A673 (cell line): ENCODE results near the gene MTHFR. TPM values are rescaled to one million over a fixed set of nuclear protein-coding genes. Genes with fewer than 3 reads are reported as not detected.

Source experiments
- BruUV-seq: library from RNA; stranded (reverse); fragments of 400-500 nt; replicated peaks from 2 replicates; lab custom pipeline; 2021; lab: Mats Ljungman, UMichigan
- CTCF ChIA-PET: fragments of 300-600 bp; sonication (Branson Sonifier 250); formaldehyde crosslinking; loops from one replicate; lab custom pipeline; 2022; ENCODE audit warnings: antibody characterized with exemption; lab: Charles Lee
- POLR2A ChIA-PET: fragments of 300-600 bp; sonication (Branson Sonifier 250); formaldehyde crosslinking; loops from one replicate; lab custom pipeline; 2022; ENCODE audit warnings: antibody characterized with exemption; ENCODE audit not compliant: low non-redundant PET; lab: Charles Lee
- DNase-seq: peaks from one replicate; pipeline ENCODE4 v3.0.0-alpha.2; 2015; ENCODE audit warnings: low spot score
- H3K27ac ChIP-seq: fragments of 200-600 bp; sonication (generic); 2 replicates; pipeline ENCODE4 v1.5.1; 2016; ENCODE audit warnings: mixed run types, low read depth, mild to moderate bottlenecking, mixed read lengths, antibody characterized with exemption, low read length; ENCODE audit not compliant: poor library complexity, severe bottlenecking
- H3K27me3 ChIP-seq: fragments of 200-600 bp; sonication (generic); replicated peaks from 2 replicates; pipeline ENCODE4 v1.6.1; 2017; ENCODE audit warnings: mixed run types, low read depth, mild to moderate bottlenecking, mixed read lengths, antibody characterized with exemption, low read length; ENCODE audit not compliant: insufficient read depth, poor library complexity
- H3K36me3 ChIP-seq: fragments of 200-600 bp; sonication (generic); 2 replicates; pipeline ENCODE4 v1.6.1; 2016; ENCODE audit warnings: mixed run types, mild to moderate bottlenecking, mixed read lengths, antibody characterized with exemption, low read length; ENCODE audit not compliant: insufficient read depth, poor library complexity, severe bottlenecking
- H3K4me1 ChIP-seq: fragments of 200-600 bp; sonication (generic); 2 replicates; pipeline ENCODE4 v1.6.1; 2017; ENCODE audit warnings: mixed run types, mild to moderate bottlenecking, mixed read lengths, antibody characterized with exemption, low read length; ENCODE audit not compliant: insufficient read depth, poor library complexity, severe bottlenecking
- H3K4me3 ChIP-seq: fragments of 200-600 bp; sonication (generic); 2 replicates; pipeline ENCODE4 v1.5.1; 2016; ENCODE audit warnings: low read depth, mixed run types, mild to moderate bottlenecking, mixed read lengths, low read length; ENCODE audit not compliant: poor library complexity, severe bottlenecking
- H3K9me3 ChIP-seq: fragments of 200-600 bp; sonication (generic); 2 replicates; pipeline ENCODE4 v1.6.1; 2016; ENCODE audit warnings: mixed run types, low read depth, mild to moderate bottlenecking, mixed read lengths, antibody characterized with exemption, low read length; ENCODE audit not compliant: poor library complexity, severe bottlenecking
- EZH2 ChIP-seq: fragments of 200-600 bp; sonication (generic); IDR thresholded peaks from 2 replicates; pipeline ENCODE4 v1.6.1; 2017; ENCODE audit warnings: borderline replicate concordance, low read depth, mild to moderate bottlenecking, mixed read lengths, antibody characterized with exemption, low read length; ENCODE audit not compliant: poor library complexity, severe bottlenecking
- intact Hi-C: fragments of 100-400 bp; cut with micrococcal nuclease; formaldehyde crosslinking; loops from one replicate; pipeline ENCODE4 v1.10.0; 2022; ENCODE audit not compliant: unreplicated experiment
- total RNA-seq: library from RNA; stranded (reverse); gene quantifications from 2 replicates; pipeline ENCODE4 v1.2.3, GENCODE V29; 2021
- TF ChIP-seq, protein P1 (sequence below): fragments of 300-800, 200-600 bp; sonication (generic); conservative IDR thresholded peaks from 2 replicates; pipeline ENCODE4 v1.5.1; 2017; ENCODE audit warnings: low read depth, mild to moderate bottlenecking, antibody characterized with exemption, low read length, moderate library complexity, mixed read lengths

MTHFR gene
- total RNA-seq, 1 experiment from 2014 or later: 23.3 TPM

DNA sequence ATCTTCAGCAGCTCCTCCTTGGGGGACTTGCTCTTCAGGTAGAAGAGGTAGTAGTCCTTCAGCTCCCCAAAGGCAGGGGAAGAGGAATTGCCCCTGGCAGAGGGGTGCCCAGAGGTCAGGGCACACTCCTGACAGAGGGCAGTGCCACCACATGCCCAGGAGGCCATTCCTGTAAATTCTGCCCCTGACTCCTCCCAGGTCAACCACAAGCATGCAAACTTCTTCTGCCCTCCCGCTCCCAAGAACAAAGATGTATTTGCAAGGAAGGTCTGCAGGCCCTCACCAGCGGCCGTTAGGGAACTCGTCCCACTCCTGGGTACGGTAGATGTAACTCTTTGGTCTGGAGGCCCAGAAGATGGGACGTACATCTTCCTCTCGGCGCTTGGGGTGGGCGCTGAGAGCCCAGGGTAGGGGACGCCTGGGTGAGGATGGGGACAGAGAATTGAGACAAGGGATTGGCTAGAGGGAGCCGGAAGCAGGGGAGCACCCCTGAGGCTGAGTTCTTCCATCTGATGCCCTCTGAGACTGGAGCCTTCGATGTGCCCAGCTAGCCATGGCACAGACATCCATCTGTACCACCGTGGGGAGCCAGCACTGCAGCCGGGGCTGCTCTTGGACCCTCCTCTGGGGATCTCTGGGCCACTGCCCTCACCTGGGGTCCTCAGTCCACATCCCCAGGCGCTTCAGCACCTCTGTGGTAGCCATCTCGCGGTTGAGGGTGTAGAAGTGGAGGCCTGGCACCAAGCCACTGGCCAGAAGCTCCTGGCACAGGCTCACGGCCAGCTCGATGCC lies 11.1 kb downstream of the MTHFR start:
- no peaks in the 10 kb centered on the region for H3K9me3 ChIP-seq
- intact Hi-C loops: no loop called here
- BruUV-seq: no TSS peak
- H3K27ac ChIP-seq: no peak overlapping the region
- ChIA-PET CTCF (no interaction called here), POLR2A (no interaction called here)
- TF ChIP-seq, protein P1, sequence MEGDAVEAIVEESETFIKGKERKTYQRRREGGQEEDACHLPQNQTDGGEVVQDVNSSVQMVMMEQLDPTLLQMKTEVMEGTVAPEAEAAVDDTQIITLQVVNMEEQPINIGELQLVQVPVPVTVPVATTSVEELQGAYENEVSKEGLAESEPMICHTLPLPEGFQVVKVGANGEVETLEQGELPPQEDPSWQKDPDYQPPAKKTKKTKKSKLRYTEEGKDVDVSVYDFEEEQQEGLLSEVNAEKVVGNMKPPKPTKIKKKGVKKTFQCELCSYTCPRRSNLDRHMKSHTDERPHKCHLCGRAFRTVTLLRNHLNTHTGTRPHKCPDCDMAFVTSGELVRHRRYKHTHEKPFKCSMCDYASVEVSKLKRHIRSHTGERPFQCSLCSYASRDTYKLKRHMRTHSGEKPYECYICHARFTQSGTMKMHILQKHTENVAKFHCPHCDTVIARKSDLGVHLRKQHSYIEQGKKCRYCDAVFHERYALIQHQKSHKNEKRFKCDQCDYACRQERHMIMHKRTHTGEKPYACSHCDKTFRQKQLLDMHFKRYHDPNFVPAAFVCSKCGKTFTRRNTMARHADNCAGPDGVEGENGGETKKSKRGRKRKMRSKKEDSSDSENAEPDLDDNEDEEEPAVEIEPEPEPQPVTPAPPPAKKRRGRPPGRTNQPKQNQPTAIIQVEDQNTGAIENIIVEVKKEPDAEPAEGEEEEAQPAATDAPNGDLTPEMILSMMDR: no peak
- TF ChIP-seq EZH2: no peak
- H3K4me3 ChIP-seq: no peak overlapping the region
- DNase-seq: no peak
- H3K4me1 ChIP-seq: no peaks in the 10 kb centered on the region
- H3K27me3 ChIP-seq: no peaks in the 10 kb centered on the region
- peaks cover 28% of the 10 kb centered on the region for H3K36me3 ChIP-seq

DNA sequence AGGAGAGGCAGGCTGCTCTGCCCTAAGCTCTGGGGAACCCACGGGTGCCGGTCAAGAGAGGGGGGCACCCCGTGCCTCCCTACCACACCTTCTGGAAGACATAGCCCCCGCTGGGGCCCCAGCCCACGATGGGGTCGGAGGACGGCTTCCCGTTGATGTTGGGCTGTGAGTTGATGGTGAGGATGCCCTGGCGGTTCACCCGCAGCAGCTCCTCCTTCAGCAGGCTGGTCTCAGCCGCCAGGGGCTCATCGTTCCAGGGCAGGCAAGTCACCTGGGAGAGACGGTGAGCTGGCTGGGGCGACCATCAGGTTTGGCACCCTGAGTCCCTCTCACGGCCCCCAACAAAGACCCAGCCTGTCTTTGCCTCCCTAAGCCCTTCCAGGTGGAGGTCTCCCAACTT lies 11.9 kb downstream of the MTHFR start:
- no TSS peak for BruUV-seq
- POLR2A ChIA-PET: no interaction called here
- H3K27me3 ChIP-seq: no peaks in the 10 kb centered on the region
- no peak for DNase-seq
- no peaks in the 10 kb centered on the region for H3K4me1 ChIP-seq
- intact Hi-C loops: no loop called here
- H3K4me3 ChIP-seq: no peak overlapping the region
- no peaks in the 10 kb centered on the region for H3K9me3 ChIP-seq
- CTCF ChIA-PET: no interaction called here
- TF ChIP-seq EZH2: no peak
- TF ChIP-seq, protein P1: no peak
- peaks cover 25% of the 10 kb centered on the region for H3K36me3 ChIP-seq
- no peak overlapping the region for H3K27ac ChIP-seq

- H3K4me1 ChIP-seq: no peaks in the 10 kb centered on the region
- BruUV-seq: no TSS peak
- ChIA-PET POLR2A (no interaction called here), CTCF (no interaction called here)
- no peak overlapping the region for H3K27ac ChIP-seq
- no peak overlapping the region for H3K4me3 ChIP-seq
- TF ChIP-seq, protein P1: no peak
- no peak for TF ChIP-seq EZH2
- DNase-seq: no peak
- no peaks in the 10 kb centered on the region for H3K9me3 ChIP-seq
- intact Hi-C loops: no loop called here
- H3K36me3 ChIP-seq: peaks cover 25% of the 10 kb centered on the region
- no peaks in the 10 kb centered on the region for H3K27me3 ChIP-seq
Observed at GRCh38 chr1:11792106-11792505, 13.7 kb downstream of the MTHFR start.
